HG02973 (cell line): ENCODE data around the gene GNAL.
"Not testable (repeated sequence)": the region's sequence is repeated elsewhere in the genome, so short reads cannot be mapped to it uniquely, and the experiment has no call there.

Experiments
- ATAC-seq: cut with Tn5 transposase; IDR thresholded peaks from one replicate; pipeline ENCODE4 v1.9.1; 2021; ENCODE audit warnings: moderate library complexity; ENCODE audit not compliant: unreplicated experiment

GNAL gene

DNA sequence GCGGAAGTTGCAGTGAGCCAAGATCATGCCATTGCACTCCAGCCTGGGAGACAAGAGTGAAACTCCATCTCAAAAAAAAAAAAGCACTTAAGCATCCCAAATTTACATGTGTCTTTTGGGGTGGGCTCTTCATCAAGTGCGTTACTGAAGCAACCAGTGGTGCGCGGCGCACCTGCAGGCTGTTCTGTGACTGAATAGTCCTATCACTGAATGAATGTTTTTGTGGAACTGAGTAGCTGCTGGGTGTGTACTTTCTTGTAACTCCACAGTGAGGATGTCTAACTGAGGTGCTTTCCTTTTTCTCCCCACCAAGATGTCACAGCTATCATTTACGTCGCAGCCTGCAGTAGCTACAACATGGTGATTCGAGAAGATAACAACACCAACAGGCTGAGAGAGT lies 179.2 kb downstream of the GNAL start:
- no peak for ATAC-seq

DNA sequence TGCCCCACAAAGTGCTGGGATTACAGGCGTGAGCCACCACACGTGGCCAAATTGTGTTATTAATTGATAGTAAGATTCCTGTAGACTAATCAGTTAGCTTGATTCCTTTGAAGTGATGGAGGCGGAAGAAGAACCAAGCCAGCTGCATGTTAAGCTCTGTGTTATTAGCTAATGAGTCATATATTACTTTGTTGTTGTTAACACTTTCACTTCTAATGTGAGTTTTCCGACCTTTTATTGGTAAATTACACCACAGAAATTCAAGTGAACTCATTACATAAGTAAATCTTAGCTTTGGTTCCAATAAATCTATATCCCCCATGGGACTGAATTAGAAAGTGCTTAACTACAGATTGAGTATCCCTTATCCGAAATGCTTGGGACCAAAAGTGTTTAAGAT lies 182.4 kb downstream of the GNAL start:
- no peak for ATAC-seq

DNA sequence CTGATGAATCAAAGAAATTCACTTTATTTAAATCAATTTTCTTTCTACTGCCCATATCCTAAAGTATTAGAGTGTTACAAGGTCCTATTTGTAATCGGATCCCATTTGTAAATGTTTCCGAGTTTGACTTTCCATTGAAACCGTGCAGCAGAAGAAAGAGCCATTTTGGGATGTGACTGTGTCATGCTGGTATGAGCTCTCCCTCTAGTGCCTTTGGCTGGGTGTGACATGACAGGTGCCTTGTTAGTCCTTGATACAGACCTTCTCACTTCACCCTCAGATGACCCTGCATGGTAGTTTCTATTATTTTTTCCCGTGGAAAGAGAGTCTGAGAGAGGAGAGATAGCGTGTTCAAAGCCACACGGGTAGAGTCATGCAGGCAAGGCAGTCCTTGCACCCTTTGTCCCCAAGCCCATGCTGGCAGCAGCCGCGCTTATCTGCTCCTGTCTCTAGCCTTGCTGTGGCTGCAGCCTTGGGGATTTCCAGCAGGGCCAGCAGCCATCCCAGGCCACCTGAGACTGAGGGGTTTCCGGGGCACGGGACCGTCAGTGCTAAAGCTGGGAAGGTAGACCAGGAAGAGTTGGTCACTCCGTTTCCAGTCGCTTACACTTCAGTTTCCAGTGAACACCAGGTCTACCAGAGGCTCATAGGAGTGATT lies 183.5 kb downstream of the GNAL start:
- no peak for ATAC-seq

DNA sequence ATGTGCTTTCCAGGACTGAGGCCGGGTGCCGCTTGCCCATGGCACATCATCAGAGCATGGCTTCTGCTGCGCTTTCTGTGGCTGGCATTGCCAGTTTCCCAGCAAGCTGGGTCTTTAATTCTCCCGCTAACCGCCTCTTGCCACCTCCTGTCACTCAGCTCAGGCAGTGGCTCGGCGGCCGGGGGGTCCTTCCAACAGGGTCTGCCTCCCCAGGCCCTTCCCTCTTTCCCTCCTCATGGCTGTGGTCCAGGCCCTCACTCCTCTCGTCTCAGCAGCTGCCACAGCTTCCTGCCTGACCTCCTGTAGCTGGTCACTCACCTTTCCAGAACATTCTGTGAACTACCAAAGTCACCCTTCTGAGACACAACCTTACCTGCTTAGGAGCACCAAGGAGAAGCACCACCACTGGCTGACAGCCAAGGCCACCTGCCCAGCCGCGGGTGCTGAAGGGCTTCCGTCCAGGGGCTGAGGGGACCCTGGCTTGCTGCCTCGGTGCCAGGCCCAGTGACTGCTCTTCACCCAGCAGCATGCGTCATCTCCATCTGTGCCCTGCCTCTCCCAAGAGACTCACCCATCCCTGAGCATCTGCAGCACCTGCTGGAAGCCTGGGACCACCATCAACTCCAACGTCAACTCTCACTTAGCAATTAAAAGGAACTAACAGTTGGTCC lies 184.7 kb downstream of the GNAL start:
- no peak for ATAC-seq

DNA sequence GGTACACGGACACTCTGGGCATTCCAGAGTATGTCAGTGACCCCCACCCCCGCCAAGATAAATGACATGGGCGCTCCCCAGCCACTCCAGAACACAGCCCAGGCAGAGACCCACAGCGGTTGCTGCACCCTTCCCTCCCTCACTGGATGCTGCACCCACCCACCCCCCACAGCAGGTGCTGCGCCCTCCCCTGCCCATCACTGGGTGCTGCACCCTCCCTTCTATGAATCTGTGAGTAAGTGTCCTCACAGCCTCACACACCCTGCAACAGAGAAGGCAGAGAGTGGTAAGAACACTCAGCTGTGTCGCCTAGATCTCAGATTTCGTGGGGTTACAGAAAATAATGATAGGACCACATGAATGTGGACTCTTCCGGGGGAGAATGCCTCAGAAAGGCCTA lies 185.6 kb downstream of the GNAL start:
- no peak for ATAC-seq

DNA sequence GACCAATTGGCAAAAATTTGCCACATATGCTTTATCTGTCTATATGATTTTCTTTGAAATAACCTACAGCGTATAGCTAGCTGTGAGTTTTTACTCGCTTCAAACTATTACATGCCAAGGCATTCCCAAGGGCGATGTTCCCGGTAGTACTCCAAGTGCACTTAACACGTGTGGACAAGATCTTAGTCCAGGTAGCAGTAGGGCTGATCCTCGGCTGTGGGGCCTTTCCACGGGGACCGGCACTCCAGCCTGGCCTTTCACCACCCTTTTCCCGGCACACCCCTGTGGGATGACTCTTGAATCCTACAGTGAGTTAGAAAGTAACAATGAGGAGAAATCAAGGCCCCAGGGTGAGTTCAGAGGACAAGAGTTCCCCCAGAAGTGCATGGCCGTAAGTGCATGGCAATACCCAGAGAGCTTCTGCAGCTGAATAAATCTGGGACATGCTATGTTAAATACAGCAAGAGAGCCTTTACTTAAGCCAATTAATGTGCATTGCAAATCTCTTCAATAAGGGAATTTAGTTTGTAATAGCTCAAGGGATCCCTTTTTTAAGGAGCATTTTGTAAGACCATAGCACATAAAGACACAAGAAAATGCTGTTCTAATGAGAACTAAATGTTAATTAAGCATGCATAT lies 188.6 kb downstream of the GNAL start:
- no peak for ATAC-seq

DNA sequence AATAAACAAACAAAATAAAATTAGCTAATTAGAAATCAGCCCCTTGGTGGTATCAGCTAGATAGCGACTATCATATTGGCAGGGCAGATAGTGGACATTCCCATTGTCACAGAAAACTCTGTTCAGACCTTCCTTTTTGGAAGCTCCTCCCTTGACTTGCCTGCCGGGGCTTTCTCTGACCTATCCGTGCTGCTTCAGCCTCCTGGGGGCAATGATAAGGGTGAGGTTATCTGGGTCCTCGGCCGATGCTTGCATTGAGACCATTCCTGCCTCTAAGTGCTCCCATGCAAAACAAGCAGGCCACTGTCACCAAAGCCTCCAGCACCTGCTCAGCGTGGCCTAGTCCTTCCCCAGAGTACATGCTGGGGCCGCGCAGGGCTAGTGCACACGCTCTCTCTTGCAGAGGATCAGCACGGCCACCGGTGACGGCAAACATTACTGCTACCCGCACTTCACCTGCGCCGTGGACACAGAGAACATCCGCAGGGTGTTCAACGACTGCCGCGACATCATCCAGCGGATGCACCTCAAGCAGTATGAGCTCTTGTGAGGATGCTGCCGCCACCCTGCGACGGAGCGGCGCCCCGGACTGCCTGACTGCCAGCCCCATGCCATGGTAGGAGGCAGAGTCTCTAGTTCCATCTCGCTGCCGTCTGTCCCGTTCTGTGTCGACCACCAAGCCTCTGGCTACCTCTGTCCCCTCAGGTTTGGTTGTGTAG lies 191.7 kb downstream of the GNAL start:
- no peak for ATAC-seq

DNA sequence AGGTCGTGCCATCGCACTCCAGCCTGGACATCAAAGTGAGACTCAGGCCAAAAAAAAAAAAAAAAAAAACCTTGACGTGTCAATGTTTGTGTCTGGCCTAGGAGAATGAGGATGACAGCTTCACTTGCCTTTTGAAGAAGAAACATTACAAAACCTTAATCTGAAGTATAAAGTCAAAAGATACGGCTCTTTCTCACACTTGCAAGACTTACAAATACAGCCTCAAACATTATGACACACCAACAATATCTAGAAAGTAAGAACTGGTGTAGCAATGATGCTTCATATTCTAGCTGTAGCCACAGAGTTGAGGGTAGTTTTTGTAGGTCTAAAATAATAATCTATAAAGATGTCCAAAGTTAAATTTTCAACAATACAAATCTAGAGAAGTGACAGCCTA lies 193.6 kb downstream of the GNAL start:
- ATAC-seq: no peak

DNA sequence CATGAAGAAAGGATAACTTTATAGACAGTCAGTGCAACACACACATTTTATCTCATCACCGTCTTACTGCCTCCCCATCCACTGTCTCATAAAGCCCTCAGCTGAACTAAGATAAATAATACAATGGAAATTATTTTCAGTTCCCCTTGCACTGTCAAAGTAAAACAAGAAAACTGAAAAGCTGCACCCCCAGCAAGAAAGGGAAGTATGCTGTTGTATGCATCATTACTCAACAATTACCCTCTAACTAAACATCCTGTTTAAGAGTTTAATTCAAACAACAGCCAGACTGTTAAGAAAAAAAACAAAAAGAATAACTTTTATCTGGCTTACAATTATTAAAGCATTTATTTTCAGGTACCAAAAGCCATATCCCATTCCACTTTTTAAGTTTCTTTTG lies 194.1 kb downstream of the GNAL start:
- peak; percentile 77 for ATAC-seq

DNA sequence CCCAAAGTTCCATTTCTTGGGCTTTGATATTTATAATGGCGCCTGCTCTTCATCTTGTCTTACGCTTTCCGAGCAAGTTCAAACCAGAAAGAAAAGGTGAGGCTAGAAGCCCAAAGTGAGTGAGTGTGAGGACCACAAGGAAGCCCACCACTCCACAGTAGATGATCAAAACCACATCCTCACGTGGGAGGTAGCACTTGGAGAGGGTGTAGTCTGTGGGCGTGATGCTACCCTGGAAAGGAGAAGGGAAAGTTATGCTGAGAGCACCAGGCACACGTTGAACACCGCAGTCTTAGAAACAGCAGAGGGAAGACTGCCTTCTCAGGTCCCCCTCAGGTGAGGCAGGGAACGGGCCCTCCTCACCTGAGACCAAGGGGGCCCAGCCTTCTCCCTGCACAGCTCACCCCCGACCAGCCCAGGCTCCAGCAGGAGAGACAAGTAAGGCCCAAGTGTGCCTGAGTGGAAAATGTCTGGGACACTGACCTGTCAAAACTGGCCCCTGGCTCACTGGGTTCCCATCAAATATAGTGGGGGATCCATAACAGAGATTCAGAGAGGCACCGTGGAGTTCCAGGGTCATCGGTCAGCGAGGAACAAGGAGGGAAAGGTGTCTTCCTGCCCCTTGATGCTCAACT lies 195.4 kb downstream of the GNAL start:
- ATAC-seq: no peak

DNA sequence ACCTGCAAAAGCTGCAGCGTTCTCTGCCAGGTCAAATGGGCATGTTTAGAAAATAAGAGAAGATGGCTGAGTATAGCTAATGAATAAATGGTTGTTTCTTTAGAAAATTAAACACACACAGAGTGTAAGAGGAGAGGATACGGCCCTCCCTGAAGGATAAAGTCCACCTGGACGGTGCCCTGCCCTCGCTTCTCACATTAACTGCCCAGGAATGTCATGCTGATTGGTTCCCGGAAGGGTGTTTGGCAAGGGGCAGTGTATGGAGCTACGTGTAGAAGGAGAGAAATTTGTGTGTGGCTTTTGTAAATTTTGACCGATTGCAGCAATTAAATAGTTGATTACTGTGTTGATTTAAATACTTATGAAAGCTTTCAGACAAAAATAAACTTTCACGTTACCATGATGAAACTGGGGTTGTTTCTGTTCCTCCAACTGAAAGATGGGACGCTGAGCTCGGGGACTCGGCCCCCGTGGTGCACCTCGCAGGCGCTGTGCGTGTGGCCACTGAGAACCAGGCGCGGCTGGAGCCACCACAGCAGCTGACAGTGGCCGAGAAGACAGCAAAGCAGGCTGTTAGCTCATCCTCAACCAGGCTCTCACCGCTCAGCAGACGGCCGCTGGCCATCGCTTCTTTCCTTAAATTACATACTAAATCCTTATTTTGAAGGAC lies 196.3 kb downstream of the GNAL start:
- no peak for ATAC-seq

DNA sequence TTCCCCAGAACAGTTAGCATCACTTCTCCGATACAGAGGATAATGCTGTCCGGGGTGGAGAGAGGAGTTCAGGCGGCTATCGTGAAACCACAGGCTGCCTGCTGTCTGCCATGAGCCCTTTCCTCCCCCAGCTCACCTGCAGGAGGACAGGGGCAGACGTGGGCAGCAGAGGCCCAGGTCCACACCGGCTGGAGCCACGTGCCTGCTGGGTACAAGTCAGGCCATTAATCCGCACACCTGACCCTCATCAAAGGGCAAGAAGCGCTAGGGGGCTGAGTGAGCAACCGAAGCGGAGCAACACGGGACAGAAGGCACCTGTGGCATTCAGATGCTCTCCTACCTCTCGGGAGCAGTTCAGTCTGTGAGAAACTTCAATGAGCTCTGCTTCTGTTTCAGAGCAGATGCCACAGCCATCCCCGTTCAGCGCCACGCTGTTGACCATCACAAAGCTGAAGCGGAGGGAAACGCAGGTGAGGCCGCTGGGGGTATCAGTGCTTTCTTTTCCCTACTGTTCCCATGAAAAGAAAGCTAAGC lies 197.6 kb downstream of the GNAL start:
- ATAC-seq: no peak

DNA sequence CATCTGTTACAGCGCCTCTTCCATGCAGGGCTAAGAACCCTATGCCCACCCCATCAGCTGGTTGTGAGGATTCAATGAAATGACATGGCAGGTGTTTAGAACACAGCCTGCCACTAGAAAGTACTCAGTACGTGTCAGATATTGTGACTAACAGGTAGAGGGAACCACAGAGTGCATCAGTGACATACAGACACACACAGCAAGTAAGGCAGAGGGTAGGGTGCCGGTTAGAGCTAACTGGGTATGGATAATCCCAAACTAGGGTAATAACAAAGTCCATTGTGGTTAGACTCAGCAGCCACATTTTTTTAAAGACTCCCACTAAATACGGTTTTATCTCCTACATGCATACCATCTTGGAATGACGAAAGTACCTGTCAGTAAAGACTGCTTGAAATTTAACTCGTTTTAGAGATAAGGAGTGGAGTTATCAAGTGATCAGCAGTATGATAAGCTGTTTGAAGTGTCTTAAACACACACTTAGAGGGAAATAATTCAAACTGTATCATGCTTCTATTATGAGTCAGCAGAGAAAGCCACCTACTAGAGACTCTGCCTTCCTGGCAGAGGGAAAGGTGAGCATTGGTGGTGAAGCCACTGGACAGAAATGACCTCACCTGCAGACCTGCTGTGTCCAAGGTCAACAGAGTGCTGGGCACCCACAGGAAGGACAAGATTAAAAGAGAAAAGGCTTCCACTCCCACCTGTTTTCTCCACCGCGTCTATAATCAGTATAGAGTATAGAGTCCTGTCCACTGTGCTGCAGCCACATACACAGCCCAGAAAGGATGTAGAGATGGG lies 198.5 kb downstream of the GNAL start:
- no peak for ATAC-seq

DNA sequence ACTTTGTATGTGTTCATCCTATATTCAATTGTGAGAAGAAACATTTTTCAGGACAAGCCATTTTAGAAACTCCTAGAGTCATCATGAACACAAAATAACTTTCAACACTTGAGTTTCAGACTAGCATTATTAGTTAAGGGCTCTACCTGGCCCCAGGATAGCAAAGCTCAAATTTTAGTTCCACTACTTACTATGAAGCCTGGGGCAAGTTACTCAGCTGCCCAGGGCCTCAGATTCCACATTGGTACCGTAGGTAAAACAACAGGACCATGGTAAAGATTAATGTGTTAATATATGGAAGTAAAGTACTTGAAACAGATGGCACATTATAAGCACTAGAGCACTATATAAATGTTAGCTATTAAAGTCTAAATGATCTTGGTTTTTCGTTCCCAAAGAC lies 199.7 kb downstream of the GNAL start:
- ATAC-seq: no peak

DNA sequence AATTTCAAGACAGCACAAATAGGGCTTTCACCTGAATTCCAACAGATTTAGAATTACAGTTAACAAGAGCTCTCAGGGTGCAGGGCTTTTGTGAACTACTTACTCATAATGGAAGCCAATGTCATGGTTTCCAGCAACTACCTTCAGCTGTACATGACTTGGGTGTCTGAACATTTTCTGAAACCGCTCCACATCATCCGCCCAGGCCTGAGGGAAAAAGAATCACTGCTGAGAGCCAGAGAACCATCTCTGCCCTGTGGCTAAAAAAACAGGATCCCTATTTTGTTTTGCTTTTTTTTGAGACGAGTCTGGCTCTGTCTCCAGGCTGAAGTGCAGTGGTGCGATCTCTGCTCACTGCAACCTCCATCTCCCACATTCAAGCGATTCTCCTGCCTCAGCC lies 200.2 kb downstream of the GNAL start:
- no peak for ATAC-seq

DNA sequence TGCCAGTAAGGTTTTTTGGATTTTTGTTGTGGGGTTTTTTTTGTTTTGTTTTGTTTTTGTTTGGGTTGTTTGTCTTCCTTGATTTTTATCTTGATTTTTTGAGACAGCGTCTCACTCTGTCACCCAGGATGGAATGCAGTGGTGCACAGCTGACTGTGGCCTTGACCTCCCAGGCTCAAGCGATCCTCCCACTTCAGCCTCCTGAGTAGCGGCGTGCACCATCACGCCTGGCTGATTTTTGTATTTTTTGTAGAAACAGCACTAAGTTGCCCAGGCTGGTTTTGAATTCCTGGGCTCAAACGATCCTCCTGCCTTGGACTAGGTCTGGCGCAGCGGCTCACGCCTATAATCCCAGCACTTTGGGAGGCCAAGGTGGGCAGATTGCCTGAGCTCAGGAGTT lies 202.7 kb downstream of the GNAL start:
- ATAC-seq: no peak

DNA sequence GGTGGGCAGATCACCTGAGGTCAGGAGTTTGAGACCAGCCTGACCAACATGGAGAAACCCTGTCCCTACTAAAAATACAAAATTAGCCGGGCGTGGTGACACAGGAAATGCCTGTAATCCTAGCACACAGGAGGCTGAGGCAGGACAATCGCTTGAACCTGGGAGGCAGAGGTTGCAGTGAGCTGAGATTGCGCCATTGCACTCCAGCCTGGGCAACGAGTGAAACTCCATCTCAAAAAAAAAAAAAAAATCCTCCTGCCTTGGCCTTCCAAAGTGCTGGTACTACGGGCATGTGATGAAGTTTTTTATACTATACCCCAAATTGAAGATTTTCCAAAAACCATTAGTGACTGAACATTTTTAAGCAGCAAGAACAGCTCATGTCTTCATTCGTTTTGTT lies 203.4 kb downstream of the GNAL start:
- not testable (repeated sequence) for ATAC-seq

DNA sequence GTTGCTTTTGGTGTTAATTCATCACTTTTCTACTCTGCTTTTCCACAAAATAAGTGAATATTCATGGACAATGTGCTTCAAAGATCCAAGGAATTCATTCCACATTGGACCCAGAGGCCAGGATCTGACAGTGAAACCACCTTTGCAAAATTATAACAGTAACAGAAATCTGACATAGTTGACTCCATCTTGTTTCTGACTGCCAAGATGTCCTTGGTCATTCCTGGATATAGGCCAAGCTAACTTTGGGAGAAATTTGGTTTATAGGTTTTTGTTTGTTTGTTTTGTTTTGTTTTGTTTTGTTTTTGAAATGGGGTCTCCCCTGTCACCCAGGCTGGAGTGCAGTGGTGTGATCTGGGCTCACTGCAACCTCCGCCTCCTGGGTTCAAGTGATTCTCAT lies 208.7 kb downstream of the GNAL start:
- ATAC-seq: no peak

DNA sequence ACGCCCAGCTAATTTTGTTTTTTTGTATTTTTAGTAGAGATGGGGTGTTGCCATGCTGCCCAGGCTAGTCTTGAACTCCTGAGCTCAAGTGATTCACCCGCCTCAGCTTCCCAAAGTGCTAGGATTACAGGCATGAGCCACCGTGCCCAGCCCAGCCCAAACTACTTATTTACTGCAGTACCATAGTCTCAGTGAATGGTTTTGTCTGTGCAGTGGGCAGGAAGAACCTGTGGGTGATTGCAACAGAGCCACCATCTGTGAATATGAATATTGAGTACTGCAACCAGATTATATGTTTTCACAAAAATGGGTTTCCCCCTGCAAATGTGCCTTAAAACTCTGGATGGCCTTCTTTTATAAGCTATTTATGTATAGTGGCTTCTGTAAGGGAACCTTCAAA lies 210.0 kb downstream of the GNAL start:
- ATAC-seq: no peak
